Uterus (tissue), 2 donors: ENCODE data around the gene SPRN.

Source experiments
- CTCF ChIP-seq, 4 experiments: fragments of 200-600 bp in 2 of 4; fragments of 450-650 bp in 2 of 4; sonication (generic) in 2 of 4; IDR thresholded peaks; one replicate each; pipeline ENCODE4 v1.5.1; 2016 to 2019; ENCODE audit warnings: antibody characterized with exemption in 4 of 4, mild to moderate bottlenecking in 2 of 4, moderate library complexity in 1 of 4
- POLR2A ChIP-seq, 2 donors: fragments of 450-650 bp; IDR thresholded peaks; one replicate each; pipeline ENCODE4 v1.6.1; 2016; ENCODE audit warnings: antibody characterized with exemption in 2 of 2, mild to moderate bottlenecking in 1 of 2, moderate library complexity in 1 of 2

- TF ChIP-seq CTCF (IDR thresholded peaks at IDR 0.05), result no peak
- no peak for TF ChIP-seq POLR2A (IDR thresholded peaks at IDR 0.05)
Measured at GRCh38 chr10:133401500-133401899, 22.9 kb downstream of the SPRN start.
